Skeletal muscle satellite cell (primary cell): ENCODE results near the gene DRICH1. TPM values are rescaled to one million over a fixed set of nuclear protein-coding genes. Genes with fewer than 3 reads are reported as not detected.
"Not testable (repeated sequence)": the region's sequence is repeated elsewhere in the genome, so short reads cannot be mapped to it uniquely, and the experiment has no call there.

Experiments
- H3K27me3 ChIP-seq: 2 replicates; pipeline ENCODE4 v1.7.0; 2013; ENCODE audit warnings: low read length; ENCODE audit not compliant: control insufficient read depth, insufficient read depth
- H3K36me3 ChIP-seq: 2 replicates; pipeline ENCODE4 v1.7.0; 2013; ENCODE audit warnings: mild to moderate bottlenecking, control low read depth, low read length; ENCODE audit not compliant: insufficient read depth
- H3K4me1 ChIP-seq: 2 replicates; pipeline ENCODE4 v1.7.0; 2013; ENCODE audit warnings: low read length; ENCODE audit not compliant: control insufficient read depth, insufficient read depth
- H3K4me2 ChIP-seq: 2 replicates; pipeline ENCODE4 v1.7.0; 2013; ENCODE audit warnings: mild to moderate bottlenecking, low read length
- H3K4me3 ChIP-seq: 2 replicates; pipeline ENCODE4 v1.7.0; 2013; ENCODE audit warnings: low read length
- H3K9ac ChIP-seq: 2 replicates; pipeline ENCODE4 v1.7.0; 2013; ENCODE audit warnings: mild to moderate bottlenecking, low read depth, low read length, moderate library complexity
- H3K9me3 ChIP-seq: replicated peaks from 2 replicates; pipeline ENCODE4 v1.7.0; 2013; ENCODE audit warnings: mild to moderate bottlenecking, control low read depth, low read length
- small RNA-seq: library from RNA; depleted of rRNA; stranded (forward); fragments of <200 nt; gene quantifications from one replicate; pipeline ENCODE3, GENCODE V24; 2012

DRICH1 gene

GRCh38 chr22:23562186-23562585, 69.9 kb downstream of the DRICH1 start:
- H3K9ac ChIP-seq: no peak overlapping the region
- no peaks in the 10 kb centered on the region for H3K9me3 ChIP-seq
- H3K36me3 ChIP-seq: no peaks in the 10 kb centered on the region
- H3K4me2 ChIP-seq: no peak overlapping the region
- peaks cover 44% of the 10 kb centered on the region for H3K27me3 ChIP-seq
- no peak overlapping the region for H3K4me3 ChIP-seq
- H3K4me1 ChIP-seq: no peaks in the 10 kb centered on the region

GRCh38 chr22:23561025-23561510, 71.1 kb downstream of the DRICH1 start:
- not testable (repeated sequence) for H3K4me1 ChIP-seq, H3K9ac ChIP-seq, H3K4me2 ChIP-seq, H3K36me3 ChIP-seq, H3K9me3 ChIP-seq, H3K4me3 ChIP-seq
- peaks cover 38% of the 10 kb centered on the region for H3K27me3 ChIP-seq

- H3K27me3 ChIP-seq: peaks cover 29% of the 10 kb centered on the region
- not testable (repeated sequence) for H3K9ac ChIP-seq, H3K4me2 ChIP-seq, H3K4me3 ChIP-seq, H3K9me3 ChIP-seq, H3K36me3 ChIP-seq, H3K4me1 ChIP-seq
Observed at GRCh38 chr22:23560215-23560614, 71.9 kb downstream of the DRICH1 start.

Small RNA genes within 50 kb of the gene (small RNA-seq; reads per million reads assigned to genes)
- gene AP000346.3: not detected
